Measurements from ENCODE around the gene CTNNBIP1.

CTNNBIP1 gene

DNA sequence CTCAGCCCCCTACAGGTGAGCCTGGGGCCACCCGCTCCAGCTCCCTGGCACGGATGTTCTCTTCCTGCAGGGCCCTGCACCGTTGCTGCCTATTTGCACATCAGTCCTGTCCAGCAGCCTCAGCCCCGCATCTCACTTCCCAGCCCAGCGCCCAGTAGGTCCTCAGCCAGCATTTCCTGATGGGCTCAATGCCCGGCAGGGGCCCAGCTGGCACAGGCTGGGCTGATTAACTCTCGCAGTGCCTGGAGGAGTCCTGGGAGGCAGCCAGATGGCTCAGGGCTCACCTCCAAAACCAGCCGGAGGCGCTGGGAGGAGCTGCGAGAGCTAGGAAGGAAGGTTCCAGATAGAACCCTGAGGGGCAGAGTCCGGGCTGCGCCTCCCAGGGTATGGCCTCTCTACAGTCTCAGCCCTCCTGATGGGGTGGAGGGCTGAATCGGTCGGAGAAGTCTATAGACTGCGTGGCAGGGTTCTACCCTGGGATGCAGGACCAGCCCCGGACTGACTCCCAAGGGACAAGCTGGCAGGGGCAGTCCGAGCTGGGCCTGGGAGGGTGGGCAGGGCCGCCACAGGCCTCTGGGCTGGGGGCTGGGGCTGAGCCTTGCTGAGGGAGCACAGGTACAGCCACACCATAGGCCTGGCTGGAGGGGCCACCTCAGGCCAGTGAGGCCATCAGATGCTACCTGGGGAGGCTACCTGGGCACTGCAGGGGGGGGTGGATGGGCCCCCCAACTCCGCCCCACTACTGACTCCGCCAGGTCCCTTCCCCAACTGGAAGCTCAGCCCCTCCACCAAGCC is 67.1 kb downstream of the CTNNBIP1 start:
- Histone ChIP-seq H3K36me3 (no peaks in the 10 kb centered on the region), H3K9ac (no peak overlapping the region), H3K4me3 (no peak overlapping the region), H3K27ac (peak overlapping the region; percentile 47), H3K27me3 (no peaks in the 10 kb centered on the region), H3K9me3 (no peaks in the 10 kb centered on the region), H3K4me2 (peak overlapping the region; percentile 66), H4K20me1 (no peaks in the 10 kb centered on the region), H3K4me1 (peaks cover 46% of the 10 kb centered on the region)
- no peak for TF ChIP-seq Cebpa-rat (IDR thresholded peaks at IDR 0.05)

- no peaks in the 10 kb centered on the region for H3K36me3 ChIP-seq
- H3K27me3 ChIP-seq: no peaks in the 10 kb centered on the region
- H3K4me1 ChIP-seq: peaks cover 46% of the 10 kb centered on the region
- no peak for TF ChIP-seq Cebpa-rat (IDR thresholded peaks at IDR 0.05)
- H3K9ac ChIP-seq: no peak overlapping the region
- peak overlapping the region; percentile 23; the same call in 1 of the 2 replicates for H3K27ac ChIP-seq
- H3K9me3 ChIP-seq: no peaks in the 10 kb centered on the region
- no peaks in the 10 kb centered on the region for H4K20me1 ChIP-seq
- no peak overlapping the region for H3K4me3 ChIP-seq
- H3K4me2 ChIP-seq: peak overlapping the region; percentile 66
These were observed 67.9 kb downstream of the CTNNBIP1 start for GRCh38 chr1:9842073-9842711.

DNA sequence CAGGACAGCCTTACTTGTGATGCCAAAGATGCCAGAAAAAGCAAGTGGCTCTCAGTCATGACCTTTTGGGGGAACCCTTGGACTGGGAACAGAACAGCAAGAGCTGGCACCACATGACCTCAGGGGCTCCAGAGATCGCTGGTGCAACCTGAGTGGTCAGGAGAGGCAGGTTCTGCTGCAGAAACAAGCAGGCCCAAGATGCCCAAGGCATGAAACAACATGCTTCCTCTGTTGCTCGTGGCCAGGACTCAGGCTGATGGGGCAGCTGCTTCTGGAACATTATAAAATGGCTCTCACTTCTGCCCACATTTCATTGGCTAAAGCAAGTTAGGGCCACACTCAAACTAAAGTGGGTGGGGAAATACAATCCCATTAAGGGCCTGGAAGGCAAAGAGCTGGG is 68.6 kb downstream of the CTNNBIP1 start:
- Histone ChIP-seq H3K4me1 (peaks cover 51% of the 10 kb centered on the region), H3K4me2 (0 out of 2 replicates have a peak overlapping the region, but pooled peaks have one; percentile 66), H4K20me1 (no peaks in the 10 kb centered on the region), H3K9me3 (no peaks in the 10 kb centered on the region), H3K4me3 (no peak overlapping the region), H3K9ac (no peak overlapping the region), H3K36me3 (no peaks in the 10 kb centered on the region), H3K27me3 (no peaks in the 10 kb centered on the region), H3K27ac (no peak overlapping the region)
- TF ChIP-seq Cebpa-rat (IDR thresholded peaks at IDR 0.05): no peak

- H3K4me2 ChIP-seq: no peak overlapping the region
- no peak overlapping the region for H3K4me3 ChIP-seq
- H3K27ac ChIP-seq: no peak overlapping the region
- no peaks in the 10 kb centered on the region for H3K27me3 ChIP-seq
- no peaks in the 10 kb centered on the region for H3K36me3 ChIP-seq
- peaks cover 63% of the 10 kb centered on the region for H3K4me1 ChIP-seq
- no peak overlapping the region for H3K9ac ChIP-seq
- no peaks in the 10 kb centered on the region for H3K9me3 ChIP-seq
- no peaks in the 10 kb centered on the region for H4K20me1 ChIP-seq
- no peak for TF ChIP-seq Cebpa-rat (IDR thresholded peaks at IDR 0.05)
These were observed 69.9 kb downstream of the CTNNBIP1 start for GRCh38 chr1:9840176-9840575.

DNA sequence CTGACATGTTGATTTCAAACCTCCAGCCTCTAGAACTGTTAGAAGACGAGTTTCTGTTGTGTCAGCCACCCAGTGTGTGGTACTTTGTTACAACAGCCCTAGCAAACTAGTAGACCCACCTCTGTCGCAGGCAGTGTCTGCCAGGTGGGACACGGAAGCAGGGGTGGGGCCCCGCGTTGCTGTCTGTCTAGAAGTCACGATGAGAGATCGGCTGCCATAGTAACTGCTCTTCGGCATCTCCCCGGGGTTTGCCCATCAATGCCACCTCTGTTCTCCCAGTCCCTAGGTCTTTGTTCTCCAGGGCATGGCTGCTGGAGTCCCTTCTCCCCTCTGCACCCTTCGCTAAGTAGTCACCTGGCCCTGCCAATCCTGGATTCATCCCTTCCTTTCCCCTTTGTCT is 71.1 kb downstream of the CTNNBIP1 start:
- Histone ChIP-seq H3K4me2 (no peak overlapping the region), H3K27me3 (no peaks in the 10 kb centered on the region), H3K36me3 (no peaks in the 10 kb centered on the region), H3K9ac (no peak overlapping the region), H3K4me3 (no peak overlapping the region), H3K4me1 (peaks cover 61% of the 10 kb centered on the region), H3K27ac (no peak overlapping the region), H4K20me1 (no peaks in the 10 kb centered on the region), H3K9me3 (no peaks in the 10 kb centered on the region)
- TF ChIP-seq Cebpa-rat (IDR thresholded peaks at IDR 0.05): no peak

DNA sequence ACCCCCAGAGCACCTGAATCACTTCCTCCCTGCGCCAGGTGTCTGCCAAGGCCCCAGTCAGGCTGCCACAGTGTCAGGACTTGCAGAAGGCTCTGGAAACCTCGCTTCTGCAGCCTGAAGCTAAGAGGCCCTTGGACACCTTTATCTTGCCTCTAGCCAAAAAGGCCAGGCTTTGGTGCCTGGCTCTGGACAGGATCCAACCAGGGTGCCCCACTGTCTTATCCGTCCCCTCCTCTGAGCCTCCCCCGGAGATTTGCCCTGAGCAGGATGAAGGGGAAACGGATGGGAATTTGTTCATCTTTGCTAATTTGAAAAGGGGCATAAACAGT is 73.5 kb downstream of the CTNNBIP1 start:
- Histone ChIP-seq H4K20me1 (no peaks in the 10 kb centered on the region), H3K36me3 (no peaks in the 10 kb centered on the region), H3K27me3 (no peaks in the 10 kb centered on the region), H3K4me3 (no peak overlapping the region), H3K4me1 (peaks cover 37% of the 10 kb centered on the region), H3K9ac (no peak overlapping the region), H3K9me3 (no peaks in the 10 kb centered on the region), H3K27ac (0 out of 2 replicates have a peak overlapping the region, but pooled peaks have one; percentile 51), H3K4me2 (peak overlapping the region; percentile 77)
- TF ChIP-seq Cebpa-rat (IDR thresholded peaks at IDR 0.05): no peak

DNA sequence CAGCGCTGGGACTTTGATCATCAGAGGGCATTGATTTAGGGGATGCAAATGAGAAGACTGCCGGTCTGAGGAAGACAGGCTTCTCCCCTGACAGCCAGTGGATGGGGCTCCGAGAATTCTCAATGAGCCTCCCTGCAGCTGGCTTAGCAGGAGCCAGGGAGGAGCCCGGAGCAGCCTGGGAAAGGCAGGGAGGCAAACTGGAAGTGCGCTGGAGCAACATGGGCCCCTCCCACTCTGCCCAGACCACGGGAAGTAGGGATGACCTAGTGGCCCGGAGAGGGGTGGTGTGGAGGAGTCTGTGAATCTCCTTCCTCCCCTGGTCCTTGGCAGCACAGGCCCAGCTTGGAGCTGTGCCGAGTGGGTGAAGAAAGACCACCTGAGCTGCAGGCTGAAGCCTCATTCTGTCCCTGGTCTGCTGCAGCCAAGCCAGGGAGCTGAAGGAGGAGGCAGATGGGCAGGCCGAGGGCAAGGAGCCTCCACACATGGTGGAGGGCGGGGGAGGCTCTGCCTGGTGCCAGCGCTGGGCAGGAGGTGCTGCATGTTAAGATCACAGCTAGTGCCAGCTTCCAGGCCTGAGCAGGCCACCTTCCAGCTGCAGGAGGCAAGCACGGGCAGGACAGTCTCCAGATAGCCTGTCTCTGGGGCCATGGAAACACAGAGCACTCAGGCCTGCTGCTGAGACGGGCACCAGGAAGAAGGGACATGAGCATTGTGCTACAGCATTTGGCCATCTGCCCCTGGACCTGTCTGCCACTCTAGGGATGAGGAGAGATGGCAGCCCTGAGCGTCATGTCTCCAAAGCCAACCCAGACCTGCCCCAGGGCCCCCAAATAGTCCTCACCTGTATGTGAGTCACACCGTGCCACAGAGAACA is 74.1 kb downstream of the CTNNBIP1 start:
- H3K27ac ChIP-seq: peak overlapping the region; percentile 51
- no peaks in the 10 kb centered on the region for H3K9me3 ChIP-seq
- no peak overlapping the region for H3K4me3 ChIP-seq
- TF ChIP-seq Cebpa-rat (IDR thresholded peaks at IDR 0.05): no peak
- peaks cover 35% of the 10 kb centered on the region for H3K4me1 ChIP-seq
- H3K4me2 ChIP-seq: peak overlapping the region; percentile 77
- H3K27me3 ChIP-seq: no peaks in the 10 kb centered on the region
- no peaks in the 10 kb centered on the region for H4K20me1 ChIP-seq
- no peak overlapping the region for H3K9ac ChIP-seq
- H3K36me3 ChIP-seq: no peaks in the 10 kb centered on the region

DNA sequence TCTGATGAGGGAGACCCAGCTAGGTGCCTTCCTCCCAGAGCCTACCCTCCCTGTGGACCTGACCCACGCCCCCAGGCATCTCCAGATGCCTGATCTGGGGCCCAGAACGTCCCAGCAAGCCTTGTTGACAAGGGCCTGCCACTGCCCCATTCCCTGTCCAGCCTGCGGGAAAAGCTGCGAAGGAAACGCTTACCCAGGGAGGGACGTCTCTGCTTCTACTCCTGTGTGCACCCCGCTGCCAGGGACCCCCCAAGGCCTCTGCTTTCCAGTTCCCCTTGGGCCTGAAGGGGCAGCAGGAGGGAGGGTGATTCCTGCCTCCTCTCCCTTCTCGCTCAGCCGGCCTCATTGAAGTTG is 74.7 kb downstream of the CTNNBIP1 start:
- no peak for TF ChIP-seq Cebpa-rat (IDR thresholded peaks at IDR 0.05)
- H3K9ac ChIP-seq: no peak overlapping the region
- no peak overlapping the region for H3K4me3 ChIP-seq
- H3K27ac ChIP-seq: peak overlapping the region; percentile 51
- H3K36me3 ChIP-seq: no peaks in the 10 kb centered on the region
- no peaks in the 10 kb centered on the region for H3K9me3 ChIP-seq
- H3K27me3 ChIP-seq: no peaks in the 10 kb centered on the region
- peaks cover 35% of the 10 kb centered on the region for H3K4me1 ChIP-seq
- no peaks in the 10 kb centered on the region for H4K20me1 ChIP-seq
- peak overlapping the region; percentile 77 for H3K4me2 ChIP-seq

DNA sequence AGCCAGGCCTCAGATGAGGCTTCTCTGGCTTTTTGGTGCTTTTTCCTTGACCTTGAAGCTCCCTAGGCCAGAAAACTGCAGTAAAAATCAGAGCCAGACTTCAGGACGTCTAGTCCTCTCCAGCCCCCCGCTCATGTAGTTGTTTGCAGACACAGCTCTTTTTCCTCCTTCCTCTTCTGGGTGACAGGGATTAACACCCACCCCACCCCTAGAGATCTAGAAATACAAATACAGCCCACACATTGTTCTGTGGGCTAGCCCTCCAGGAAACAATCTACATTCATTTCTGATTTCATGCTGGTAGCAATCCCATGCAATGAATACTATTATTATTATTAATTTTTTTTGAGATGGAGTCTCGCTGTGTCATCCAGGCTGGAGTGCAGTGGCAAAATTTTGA is 76.4 kb downstream of the CTNNBIP1 start:
- peaks cover 35% of the 10 kb centered on the region for H3K4me1 ChIP-seq
- H3K9ac ChIP-seq: no peak overlapping the region
- no peaks in the 10 kb centered on the region for H3K9me3 ChIP-seq
- H4K20me1 ChIP-seq: no peaks in the 10 kb centered on the region
- H3K4me2 ChIP-seq: no peak overlapping the region
- no peak for TF ChIP-seq Cebpa-rat (IDR thresholded peaks at IDR 0.05)
- no peaks in the 10 kb centered on the region for H3K36me3 ChIP-seq
- no peaks in the 10 kb centered on the region for H3K27me3 ChIP-seq
- H3K4me3 ChIP-seq: no peak overlapping the region
- H3K27ac ChIP-seq: no peak overlapping the region

Data from BLaER1 (cell line).